Measurements from ENCODE around the gene EPS8L3.

DNA sequence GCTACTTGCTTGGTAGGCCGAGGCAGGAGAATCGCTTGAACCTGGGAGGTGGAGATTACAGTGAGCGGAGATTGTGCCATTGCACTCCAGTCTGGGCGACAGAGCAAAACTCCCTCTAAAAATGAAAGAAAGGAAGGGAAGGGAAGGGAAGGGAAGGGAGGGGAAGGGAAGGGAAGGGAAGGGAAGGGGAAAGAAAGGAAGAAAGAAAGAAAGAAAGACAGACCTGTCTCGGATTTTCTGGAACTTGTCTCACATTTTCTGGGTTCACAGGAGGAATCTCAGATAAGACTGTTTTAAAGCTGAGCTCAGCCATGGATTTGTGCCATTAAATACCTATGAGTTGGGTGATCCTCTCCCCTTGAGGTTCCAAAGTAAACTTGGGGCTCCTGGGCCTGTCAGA is 38.8 kb downstream of the EPS8L3 start:
- TF ChIP-seq, protein P1, sequence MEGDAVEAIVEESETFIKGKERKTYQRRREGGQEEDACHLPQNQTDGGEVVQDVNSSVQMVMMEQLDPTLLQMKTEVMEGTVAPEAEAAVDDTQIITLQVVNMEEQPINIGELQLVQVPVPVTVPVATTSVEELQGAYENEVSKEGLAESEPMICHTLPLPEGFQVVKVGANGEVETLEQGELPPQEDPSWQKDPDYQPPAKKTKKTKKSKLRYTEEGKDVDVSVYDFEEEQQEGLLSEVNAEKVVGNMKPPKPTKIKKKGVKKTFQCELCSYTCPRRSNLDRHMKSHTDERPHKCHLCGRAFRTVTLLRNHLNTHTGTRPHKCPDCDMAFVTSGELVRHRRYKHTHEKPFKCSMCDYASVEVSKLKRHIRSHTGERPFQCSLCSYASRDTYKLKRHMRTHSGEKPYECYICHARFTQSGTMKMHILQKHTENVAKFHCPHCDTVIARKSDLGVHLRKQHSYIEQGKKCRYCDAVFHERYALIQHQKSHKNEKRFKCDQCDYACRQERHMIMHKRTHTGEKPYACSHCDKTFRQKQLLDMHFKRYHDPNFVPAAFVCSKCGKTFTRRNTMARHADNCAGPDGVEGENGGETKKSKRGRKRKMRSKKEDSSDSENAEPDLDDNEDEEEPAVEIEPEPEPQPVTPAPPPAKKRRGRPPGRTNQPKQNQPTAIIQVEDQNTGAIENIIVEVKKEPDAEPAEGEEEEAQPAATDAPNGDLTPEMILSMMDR (IDR thresholded peaks at IDR 0.05; ENCODE audit: low read length) = no peak
- TF ChIP-seq EZH2 (optimal IDR thresholded peaks at IDR 0.05; ENCODE audit: low read depth, low read length) = no peak
- no peak for TF ChIP-seq EZH2phosphoT487 (IDR thresholded peaks at IDR 0.05; ENCODE audit: low read length)

Measured in MM.1S (cell line).